Caco-2 (cell line): ENCODE data around the gene RASSF4. TPM values are rescaled to one million over a fixed set of nuclear protein-coding genes. Genes with fewer than 3 reads are reported as not detected.

ENCODE experiments used
- BruUV-seq: library from RNA; stranded (reverse); fragments of 400-500 nt; replicated peaks from 2 replicates; lab custom pipeline; 2021; lab: Mats Ljungman, UMichigan
- CTCF ChIA-PET: fragments of 300-600 bp; sonication (Branson Sonifier 250); formaldehyde crosslinking; loops from one replicate; lab custom pipeline; 2022; ENCODE audit warnings: antibody characterized with exemption; lab: Charles Lee
- POLR2A ChIA-PET: fragments of 300-600 bp; sonication (Branson Sonifier 250); formaldehyde crosslinking; loops from one replicate; lab custom pipeline; 2022; ENCODE audit warnings: antibody characterized with exemption; lab: Charles Lee
- DNase-seq, 2 experiments: peaks; one replicate each; pipeline versions ENCODE4 v3.0.0 to v3.0.0-alpha.2; 2020 to 2022
- H3K27me3 ChIP-seq: replicated peaks from 2 replicates; pipeline ENCODE4 v1.6.0; 2011; ENCODE audit warnings: low read length; ENCODE audit not compliant: control insufficient read depth, insufficient read depth
- H3K36me3 ChIP-seq: 2 replicates; pipeline ENCODE4 v1.5.1; 2011; ENCODE audit warnings: low read length; ENCODE audit not compliant: control insufficient read depth, insufficient read depth
- H3K4me1 ChIP-seq: fragments of 250-450 bp; sonication (Bioruptor Pico); 2 replicates; pipeline ENCODE4 v1.5.1; 2020; ENCODE audit warnings: mild to moderate bottlenecking
- H3K4me3 ChIP-seq: 2 replicates; pipeline ENCODE4 v1.5.1; 2011; ENCODE audit warnings: low read depth, mild to moderate bottlenecking, control low read depth, low read length
- H3K9me3 ChIP-seq: fragments of 250-450 bp; sonication (Bioruptor Pico); 2 replicates; pipeline ENCODE4 v1.5.1; 2020; ENCODE audit warnings: mild to moderate bottlenecking, moderate library complexity
- H3K27ac Mint-ChIP-seq: one replicate; pipeline ENCODE4 v1.8.0; 2022; ENCODE audit warnings: mixed read lengths; ENCODE audit not compliant: unreplicated experiment
- H3K27me3 Mint-ChIP-seq: one replicate; pipeline ENCODE4 v1.8.0; 2022; ENCODE audit warnings: mixed read lengths; ENCODE audit not compliant: insufficient read depth, unreplicated experiment
- H3K36me3 Mint-ChIP-seq: one replicate; pipeline ENCODE4 v1.8.0; 2022; ENCODE audit warnings: mild to moderate bottlenecking, mixed read lengths; ENCODE audit not compliant: insufficient read depth, unreplicated experiment
- H3K4me1 Mint-ChIP-seq: one replicate; pipeline ENCODE4 v1.8.0; 2022; ENCODE audit warnings: low read depth, mixed read lengths; ENCODE audit not compliant: unreplicated experiment
- H3K4me3 Mint-ChIP-seq: one replicate; pipeline ENCODE4 v1.8.0; 2022; ENCODE audit warnings: mild to moderate bottlenecking, moderate library complexity, mixed read lengths; ENCODE audit not compliant: unreplicated experiment
- H3K9me3 Mint-ChIP-seq: one replicate; pipeline ENCODE4 v1.8.0; 2022; ENCODE audit warnings: mixed read lengths; ENCODE audit not compliant: unreplicated experiment
- intact Hi-C: fragments of 100-400 bp; cut with micrococcal nuclease; formaldehyde crosslinking; loops from one replicate; pipeline ENCODE4 v1.10.0; 2022; ENCODE audit not compliant: unreplicated experiment
- total RNA-seq: library from RNA; stranded (reverse); gene quantifications from 2 replicates; pipeline ENCODE4 v1.2.3, GENCODE V29; 2022
- TF ChIP-seq, protein P1 (sequence below), 2 experiments: fragments of 200-600 bp in 1 of 2; IDR thresholded peaks; 1 replicate in 1 of 2; 2 replicates in 1 of 2; pipeline versions ENCODE4 v1.5.1 to v1.8.0; 2011 to 2022; ENCODE audit warnings: antibody characterized with exemption in 1 of 2, control low read depth in 1 of 2, inconsistent platforms in 1 of 2, low read depth in 1 of 2, low read length in 1 of 2, mild to moderate bottlenecking in 1 of 2, moderate library complexity in 1 of 2; ENCODE audit not compliant: insufficient read depth in 1 of 2, severe bottlenecking in 1 of 2, unreplicated experiment in 1 of 2

The RASSF4 gene
- total RNA-seq, 1 experiment from 2014 or later: 55.6 TPM

DNA sequence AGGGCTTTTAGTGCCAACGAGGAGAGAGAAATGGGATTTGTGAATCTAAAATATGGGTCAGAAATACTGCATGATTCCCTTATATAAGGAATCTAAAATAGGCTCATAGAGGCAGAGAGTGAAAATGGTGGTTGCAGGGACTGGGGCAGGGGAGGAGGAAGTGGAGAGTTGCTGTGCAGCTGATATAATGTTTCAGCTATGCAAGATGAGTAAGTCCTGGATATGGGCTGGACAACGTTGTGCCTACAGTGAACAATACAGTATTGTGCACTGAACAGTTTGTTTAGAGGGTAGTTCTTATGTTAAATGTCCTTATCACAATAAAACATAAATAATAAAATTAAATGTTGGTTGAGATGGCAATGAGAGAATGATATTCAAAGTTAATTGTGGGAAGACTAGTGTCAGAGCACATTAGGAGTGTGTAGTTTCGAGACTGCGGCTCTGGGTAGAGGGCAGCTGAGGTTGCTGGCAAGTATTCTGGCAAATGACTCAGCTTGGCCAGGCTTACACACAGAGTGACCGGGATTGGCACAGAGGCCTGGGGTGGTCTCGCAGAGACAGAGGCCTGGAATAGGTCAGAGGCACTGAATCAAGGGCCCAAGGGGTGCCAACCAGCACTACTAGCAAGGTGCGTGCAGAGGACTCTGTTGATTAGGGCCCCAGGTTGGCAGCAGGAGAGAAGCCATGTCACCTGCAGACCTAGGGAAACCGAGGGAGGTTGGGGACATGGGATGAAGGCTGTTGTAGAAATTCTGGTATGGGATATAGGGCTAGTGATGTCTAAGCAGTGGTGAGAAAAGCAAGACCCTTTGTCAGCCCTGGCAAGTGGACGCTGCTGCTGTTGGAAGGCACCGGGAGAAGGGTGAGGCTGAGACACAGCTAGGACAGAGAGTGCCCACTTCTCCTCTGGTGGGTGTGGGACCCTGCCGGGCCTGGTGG, 21.8 kb downstream of the RASSF4 start:
- TF ChIP-seq, protein P1, sequence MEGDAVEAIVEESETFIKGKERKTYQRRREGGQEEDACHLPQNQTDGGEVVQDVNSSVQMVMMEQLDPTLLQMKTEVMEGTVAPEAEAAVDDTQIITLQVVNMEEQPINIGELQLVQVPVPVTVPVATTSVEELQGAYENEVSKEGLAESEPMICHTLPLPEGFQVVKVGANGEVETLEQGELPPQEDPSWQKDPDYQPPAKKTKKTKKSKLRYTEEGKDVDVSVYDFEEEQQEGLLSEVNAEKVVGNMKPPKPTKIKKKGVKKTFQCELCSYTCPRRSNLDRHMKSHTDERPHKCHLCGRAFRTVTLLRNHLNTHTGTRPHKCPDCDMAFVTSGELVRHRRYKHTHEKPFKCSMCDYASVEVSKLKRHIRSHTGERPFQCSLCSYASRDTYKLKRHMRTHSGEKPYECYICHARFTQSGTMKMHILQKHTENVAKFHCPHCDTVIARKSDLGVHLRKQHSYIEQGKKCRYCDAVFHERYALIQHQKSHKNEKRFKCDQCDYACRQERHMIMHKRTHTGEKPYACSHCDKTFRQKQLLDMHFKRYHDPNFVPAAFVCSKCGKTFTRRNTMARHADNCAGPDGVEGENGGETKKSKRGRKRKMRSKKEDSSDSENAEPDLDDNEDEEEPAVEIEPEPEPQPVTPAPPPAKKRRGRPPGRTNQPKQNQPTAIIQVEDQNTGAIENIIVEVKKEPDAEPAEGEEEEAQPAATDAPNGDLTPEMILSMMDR (IDR thresholded peaks at IDR 0.05; ENCODE audit: insufficient read depth in 1 of 2, low read depth in 1 of 2, low read length in 1 of 2, severe bottlenecking in 1 of 2, unreplicated experiment in 1 of 2): no peak
- DNase-seq: peak in 1 of 2 experiments; percentile 33
- Mint-ChIP-seq H3K4me1 (peaks cover 39% of the 10 kb centered on the region), H3K9me3 (no peaks in the 10 kb centered on the region), H3K4me3 (no peak overlapping the region), H3K27ac (peak overlapping the region; percentile 48), H3K36me3 (peaks cover 28% of the 10 kb centered on the region), H3K27me3 (no peaks in the 10 kb centered on the region)
- intact Hi-C loops: no loop called here
- Histone ChIP-seq H3K4me1 (peaks cover 59% of the 10 kb centered on the region), H3K4me3 (no peak overlapping the region), H3K27me3 (no peaks in the 10 kb centered on the region), H3K9me3 (no peaks in the 10 kb centered on the region), H3K36me3 (0 out of 2 replicates have a peak, but pooled peaks cover 1% of the 10 kb centered on the region)
- no TSS peak for BruUV-seq
- ChIA-PET POLR2A (no interaction called here), CTCF (interaction anchor here (0.6 to 2.3 kb wide), 4 partner anchors 9 to 49 kb away, joined by 3 to 8 read pairs (median 4); no protein-coding TSS in a partner anchor)

DNA sequence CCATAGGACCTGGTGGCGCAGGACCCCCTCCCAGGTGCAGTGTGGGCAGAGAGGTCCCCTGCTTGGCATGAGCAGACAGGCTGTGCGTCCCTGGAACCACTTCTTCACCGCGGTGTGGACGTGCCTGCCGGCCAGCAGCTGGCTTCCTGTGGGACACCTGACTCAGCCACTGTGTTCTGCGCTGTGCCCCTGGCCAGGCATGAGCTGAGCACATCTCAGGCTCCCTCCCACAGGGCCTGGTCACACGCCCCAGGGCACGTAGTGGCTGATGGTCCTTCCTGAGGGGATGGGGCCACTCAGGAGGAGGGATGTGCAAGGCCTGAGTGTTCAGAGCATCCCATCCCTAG, 22.5 kb downstream of the RASSF4 start:
- ChIA-PET CTCF (no interaction called here), POLR2A (no interaction called here)
- no TSS peak for BruUV-seq

DNA sequence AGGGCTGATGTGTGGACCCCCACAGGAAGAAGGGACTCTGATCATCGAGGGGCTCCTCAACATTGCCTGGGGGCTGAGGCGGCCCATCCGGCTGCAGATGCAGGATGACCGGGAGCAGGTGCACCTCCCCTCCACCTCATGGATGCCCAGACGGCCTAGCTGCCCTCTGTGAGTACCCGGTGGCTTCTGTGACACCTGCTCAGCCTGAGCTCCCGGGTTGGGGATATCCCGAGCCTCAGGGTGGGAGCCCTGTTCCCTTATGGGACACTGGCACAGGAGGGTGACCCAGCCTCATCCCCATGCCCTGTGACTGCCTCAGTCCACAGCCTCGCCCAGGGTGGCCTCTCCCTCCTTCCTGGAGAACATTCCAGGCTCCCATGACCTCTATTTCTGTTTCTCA, 22.9 kb downstream of the RASSF4 start:
- H3K36me3 Mint-ChIP-seq: peaks cover 26% of the 10 kb centered on the region
- no peaks in the 10 kb centered on the region for H3K9me3 Mint-ChIP-seq
- H3K4me3 Mint-ChIP-seq: no peak overlapping the region
- H3K9me3 ChIP-seq: no peaks in the 10 kb centered on the region
- peak in 1 of 2 experiments; percentile 35 for DNase-seq
- peaks cover 32% of the 10 kb centered on the region for H3K4me1 Mint-ChIP-seq
- TF ChIP-seq, protein P1 (IDR thresholded peaks at IDR 0.05; ENCODE audit: insufficient read depth in 1 of 2, low read depth in 1 of 2, low read length in 1 of 2, severe bottlenecking in 1 of 2, unreplicated experiment in 1 of 2): no peak
- no peak overlapping the region for H3K4me3 ChIP-seq
- H3K27me3 Mint-ChIP-seq: no peaks in the 10 kb centered on the region
- H3K4me1 ChIP-seq: peaks cover 52% of the 10 kb centered on the region
- 0 out of 2 replicates have a peak, but pooled peaks cover 1% of the 10 kb centered on the region for H3K36me3 ChIP-seq
- no TSS peak for BruUV-seq
- ChIA-PET POLR2A (no interaction called here), CTCF (no interaction called here)
- H3K27me3 ChIP-seq: no peaks in the 10 kb centered on the region
- no peak overlapping the region for H3K27ac Mint-ChIP-seq
- intact Hi-C loops: no loop called here

More for the DNA sequence above, 22.5 kb downstream of the RASSF4 start:
- no peaks in the 10 kb centered on the region for H3K9me3 ChIP-seq
- H3K4me1 ChIP-seq: peaks cover 56% of the 10 kb centered on the region
- TF ChIP-seq, protein P1 (IDR thresholded peaks at IDR 0.05; ENCODE audit: insufficient read depth in 1 of 2, low read depth in 1 of 2, low read length in 1 of 2, severe bottlenecking in 1 of 2, unreplicated experiment in 1 of 2): no peak
- Mint-ChIP-seq H3K4me3 (no peak overlapping the region), H3K4me1 (peaks cover 36% of the 10 kb centered on the region), H3K27ac (peak overlapping the region; percentile 48), H3K36me3 (peaks cover 28% of the 10 kb centered on the region), H3K27me3 (no peaks in the 10 kb centered on the region), H3K9me3 (no peaks in the 10 kb centered on the region)
- intact Hi-C loops: no loop called here
- DNase-seq: peak in 1 of 2 experiments; percentile 29
- H3K36me3 ChIP-seq: 0 out of 2 replicates have a peak, but pooled peaks cover 1% of the 10 kb centered on the region
- H3K4me3 ChIP-seq: no peak overlapping the region
- H3K27me3 ChIP-seq: no peaks in the 10 kb centered on the region
